HFF-Myc (cell line): ENCODE results near the gene RNASE8.

ENCODE experiments used
- DNase-seq: peaks from one replicate; pipeline ENCODE4 v3.0.0-alpha.2; 2011; ENCODE audit warnings: low read depth; ENCODE audit errors: extremely low read depth
- H3K4me3 ChIP-seq: replicated peaks from 2 replicates; pipeline ENCODE4 v1.5.1; 2011; ENCODE audit warnings: low read depth, mild to moderate bottlenecking, control low read depth, low read length
- CTCF ChIP-seq: IDR thresholded peaks from 2 replicates; pipeline ENCODE4 v1.5.1; 2012; ENCODE audit warnings: mild to moderate bottlenecking, low read depth, low read length, control low read depth; ENCODE audit errors: missing control alignments

The RNASE8 gene

GRCh38 chr14:21053184-21054122, 4.2 kb upstream of the RNASE8 start:
- no peak for DNase-seq
- H3K4me3 ChIP-seq, result no peak overlapping the region
- TF ChIP-seq CTCF, result no peak

- no peak overlapping the region for H3K4me3 ChIP-seq
- no peak for DNase-seq
- no peak for TF ChIP-seq CTCF
Measured at GRCh38 chr14:21054123-21054767, 3.4 kb upstream of the RNASE8 start.

- H3K4me3 ChIP-seq, result no peak overlapping the region
- no peak for TF ChIP-seq CTCF
- DNase-seq, result no peak
Measured at GRCh38 chr14:21054768-21055145, 2.9 kb upstream of the RNASE8 start.

- DNase-seq, result no peak
- H3K4me3 ChIP-seq, result no peak overlapping the region
- TF ChIP-seq CTCF, result no peak
Measured at GRCh38 chr14:21055432-21056117, 2.0 kb upstream of the RNASE8 start.

- TF ChIP-seq CTCF, result no peak
- DNase-seq, result no peak
- no peak overlapping the region for H3K4me3 ChIP-seq
Measured at GRCh38 chr14:21056520-21057163, 980 bp upstream of the RNASE8 start.

- no peak for TF ChIP-seq CTCF
- DNase-seq, result no peak
- H3K4me3 ChIP-seq, result no peak overlapping the region
Measured at GRCh38 chr14:21058903-21059302, 1.3 kb downstream of the RNASE8 start.
